Measurements from ENCODE around the gene NOSIP.

The NOSIP gene

DNA sequence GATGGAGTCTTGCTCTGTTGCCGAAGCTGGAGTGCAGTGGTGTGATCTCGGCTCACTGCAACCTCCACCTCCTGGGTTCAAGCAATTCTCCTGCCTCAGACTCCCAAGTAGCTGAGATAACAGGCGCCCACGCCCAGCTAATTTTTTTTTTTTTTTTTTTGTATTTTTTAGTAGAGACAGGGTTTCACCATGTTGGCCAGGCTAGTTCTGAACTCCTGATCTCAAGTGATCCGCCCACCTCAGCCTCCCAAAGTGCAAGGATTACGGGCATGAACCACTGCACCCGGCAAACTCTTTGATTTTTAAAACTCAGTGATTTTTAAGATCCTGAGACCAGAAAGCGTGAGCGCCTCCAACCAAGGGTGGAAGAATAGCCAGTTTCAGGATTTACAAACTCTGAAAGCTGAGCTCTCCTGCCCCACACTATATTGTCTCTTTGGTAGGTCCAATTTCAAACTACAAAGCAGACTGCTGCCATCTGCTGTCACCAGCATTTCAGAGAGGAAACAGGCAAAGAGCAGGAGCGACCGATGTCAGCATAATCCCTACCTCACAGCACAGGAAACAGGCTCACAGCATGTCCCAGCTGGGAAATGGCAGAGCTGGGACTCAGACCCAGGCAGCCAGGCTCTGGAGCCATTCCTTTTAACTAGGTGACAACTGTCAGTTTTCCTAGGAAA, 9.2 kb downstream of the NOSIP start:
- no peak for ATAC-seq

DNA sequence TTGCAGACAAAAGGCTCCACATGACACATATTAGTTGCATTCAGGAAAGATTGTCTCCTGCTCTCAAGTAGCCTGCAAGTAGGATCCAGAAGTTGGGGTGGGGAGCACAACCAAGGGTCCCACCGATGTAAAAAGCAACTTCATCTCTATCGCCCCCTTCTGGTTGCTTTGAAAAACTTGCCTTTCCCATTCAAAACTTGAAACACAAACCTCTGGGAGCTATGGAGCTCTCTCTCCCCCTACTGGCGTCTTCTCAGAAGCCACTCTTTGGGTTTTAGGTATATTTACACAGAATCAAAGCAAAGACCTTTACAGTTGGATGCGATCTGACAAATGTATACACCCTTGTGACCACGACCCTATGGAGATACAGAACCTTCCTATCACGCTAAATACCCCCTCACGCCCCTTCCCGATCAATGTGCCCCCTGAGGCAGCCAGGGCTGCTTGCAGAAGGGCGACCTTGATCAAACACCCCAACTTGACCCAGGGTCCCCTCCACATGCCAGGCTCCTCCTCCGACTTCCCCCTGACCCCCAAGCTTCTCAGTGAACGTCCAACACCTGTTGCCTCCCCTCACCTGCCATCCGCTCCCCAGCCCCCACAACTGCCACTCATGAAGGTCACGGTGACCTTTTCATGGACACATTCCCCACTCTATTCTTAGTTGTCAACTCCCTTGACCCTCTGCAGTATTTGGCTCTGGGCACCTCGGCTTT, 10.1 kb downstream of the NOSIP start:
- ATAC-seq, result peak; percentile 59 to 64

DNA sequence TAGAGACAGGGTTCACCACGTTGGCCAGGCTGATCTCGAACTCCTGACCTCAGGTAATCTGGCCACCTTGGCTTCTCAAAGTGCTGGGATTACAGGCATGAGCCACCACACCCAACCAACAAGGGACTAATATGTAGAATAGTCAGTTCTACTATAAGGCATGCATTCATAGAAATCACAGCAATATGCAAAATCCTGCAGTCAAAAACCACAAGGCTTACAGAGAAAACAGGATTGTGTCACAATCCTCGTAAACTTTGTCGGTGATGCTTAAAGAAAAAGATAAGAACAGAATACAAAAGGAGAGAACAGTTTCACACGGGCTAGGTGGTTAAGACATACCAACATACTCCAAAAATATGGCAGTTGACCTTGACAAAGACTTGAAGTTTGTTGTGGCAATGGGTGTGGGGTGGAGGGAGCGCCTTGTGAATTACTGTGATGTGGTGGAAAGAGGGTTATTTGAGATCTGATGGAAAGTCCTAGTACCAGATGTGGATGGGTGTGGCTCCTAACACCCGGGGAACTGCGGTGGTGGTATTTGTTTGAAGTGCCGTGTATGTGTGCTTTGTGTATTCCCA, 12.4 kb downstream of the NOSIP start:
- ATAC-seq, result peak; percentile 8 to 16

DNA sequence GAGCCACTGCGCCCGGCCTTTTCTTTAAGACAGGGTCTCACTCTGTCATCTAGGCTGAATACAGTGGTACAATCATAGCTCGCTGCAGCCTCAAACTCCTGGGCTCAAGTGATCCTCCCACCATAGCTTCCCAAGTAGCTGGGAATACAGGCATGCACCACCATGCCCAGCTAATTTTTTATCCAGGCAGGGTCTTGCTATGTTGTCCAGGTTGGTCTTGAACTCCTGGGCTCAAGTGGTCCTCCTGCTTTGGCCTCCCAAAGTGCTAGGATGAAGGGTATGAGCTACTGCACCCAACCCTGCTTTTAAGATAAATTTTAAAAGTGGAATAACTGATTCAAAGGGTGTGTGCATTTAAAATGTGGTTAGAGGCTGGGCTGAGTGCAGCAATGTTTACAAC, 14.1 kb downstream of the NOSIP start:
- no peak for ATAC-seq

- ATAC-seq, result no peak
These were observed 15.1 kb downstream of the NOSIP start for GRCh38 chr19:49565261-49565660.

DNA sequence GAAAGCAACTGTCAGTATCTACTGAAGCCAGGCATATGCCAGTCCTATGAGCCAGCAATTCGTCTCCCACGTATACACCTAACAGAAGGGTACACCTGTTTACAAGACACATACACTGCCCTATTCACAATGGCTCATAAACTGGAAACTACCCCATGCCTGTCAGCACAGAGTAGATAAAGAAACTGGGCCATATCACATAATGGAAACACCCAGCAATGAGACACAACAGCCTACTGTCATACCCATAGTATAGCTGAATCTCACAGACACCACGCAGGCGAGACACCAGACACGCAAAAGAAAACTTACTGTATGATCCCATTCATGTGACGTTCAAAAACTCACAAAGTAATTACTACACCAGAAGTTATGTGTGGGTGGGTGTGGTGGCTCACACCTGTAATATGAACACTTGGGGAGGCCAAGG, 15.7 kb downstream of the NOSIP start:
- ATAC-seq, result peak; percentile 92 to 93

GRCh38 chr19:49560358-49560900, 19.9 kb downstream of the NOSIP start:
- ATAC-seq, result no peak

DNA sequence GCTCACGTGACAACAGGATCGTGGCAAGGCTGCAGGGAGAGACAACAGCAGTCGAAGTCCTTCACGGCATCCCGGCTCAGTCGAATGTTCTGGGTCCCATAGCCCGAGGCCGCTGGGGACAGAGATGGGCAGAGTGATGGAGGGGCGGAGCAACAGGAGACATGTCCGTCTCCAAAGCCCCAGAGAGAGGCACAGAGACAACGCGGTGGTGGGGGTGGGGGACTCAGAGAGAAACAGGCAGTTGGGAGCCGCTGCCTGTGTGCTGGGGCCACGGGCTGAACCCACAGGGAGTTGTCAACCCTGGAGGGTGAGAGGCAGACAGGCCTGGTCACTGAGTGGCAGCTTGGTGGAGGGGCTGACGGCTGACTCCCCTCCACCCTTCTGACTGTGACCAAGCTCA, 20.4 kb downstream of the NOSIP start:
- no peak for ATAC-seq

- ATAC-seq, result no peak
These were observed 20.9 kb downstream of the NOSIP start for GRCh38 chr19:49559443-49559842.

- ATAC-seq, result no peak
These were observed 21.8 kb downstream of the NOSIP start for GRCh38 chr19:49558591-49558990.

- ATAC-seq, result no peak
These were observed 22.6 kb downstream of the NOSIP start for GRCh38 chr19:49557641-49558325.

DNA sequence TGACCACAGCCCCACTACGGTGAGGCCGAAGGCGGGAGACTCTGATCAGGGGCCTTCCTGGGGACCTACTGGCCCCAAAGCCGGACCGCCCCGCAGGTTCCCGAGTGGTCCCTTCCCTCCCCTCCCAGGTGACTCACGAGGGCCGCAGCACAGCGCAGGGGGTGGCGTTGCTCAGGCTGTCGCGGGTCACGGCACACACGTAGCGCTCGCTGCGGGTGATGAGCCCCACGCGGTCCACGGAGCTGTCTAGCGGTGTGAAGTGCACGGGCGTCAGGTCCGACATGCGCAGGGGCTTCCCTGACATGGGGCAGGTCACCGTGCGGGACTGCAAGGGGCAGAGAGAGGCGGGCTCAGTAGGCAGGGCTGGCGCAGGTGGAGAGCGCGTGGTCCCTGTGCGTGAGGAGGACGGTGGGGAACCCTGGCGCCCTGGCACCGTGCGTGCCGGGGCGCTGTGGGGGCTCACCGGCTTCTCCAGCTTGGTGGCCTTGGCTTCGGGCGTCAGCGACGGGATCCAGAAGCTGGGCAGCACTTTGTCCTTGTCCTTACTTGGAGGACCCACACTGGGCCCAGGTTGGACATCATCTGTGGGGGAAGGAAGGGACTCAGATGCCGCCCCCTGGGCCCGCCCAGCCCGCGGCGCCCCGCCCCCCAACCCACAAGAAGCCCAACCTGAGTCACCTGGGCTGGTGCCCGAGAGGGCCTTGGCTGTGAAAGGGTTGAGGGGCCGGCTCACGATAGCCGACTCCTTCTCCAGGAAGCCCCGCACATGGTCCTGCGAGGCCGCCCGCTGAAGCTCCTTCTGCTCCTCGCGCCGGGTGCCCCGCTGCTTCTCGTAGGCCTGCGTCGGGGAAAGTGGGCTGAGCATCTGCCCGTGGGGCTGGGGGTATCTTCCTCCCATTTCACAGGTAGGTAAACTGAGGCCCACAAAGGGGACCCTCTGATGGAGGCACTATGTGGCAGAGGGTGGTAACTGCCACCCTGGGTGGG, 23.7 kb downstream of the NOSIP start:
- no peak for ATAC-seq

GRCh38 chr19:49555600-49556411, 24.6 kb downstream of the NOSIP start:
- no peak for ATAC-seq

- no peak for ATAC-seq
These were observed 25.6 kb downstream of the NOSIP start for GRCh38 chr19:49554701-49555181.

- ATAC-seq, result peak; percentile 95 to 98
These were observed 26.7 kb downstream of the NOSIP start for GRCh38 chr19:49553451-49554271.

DNA sequence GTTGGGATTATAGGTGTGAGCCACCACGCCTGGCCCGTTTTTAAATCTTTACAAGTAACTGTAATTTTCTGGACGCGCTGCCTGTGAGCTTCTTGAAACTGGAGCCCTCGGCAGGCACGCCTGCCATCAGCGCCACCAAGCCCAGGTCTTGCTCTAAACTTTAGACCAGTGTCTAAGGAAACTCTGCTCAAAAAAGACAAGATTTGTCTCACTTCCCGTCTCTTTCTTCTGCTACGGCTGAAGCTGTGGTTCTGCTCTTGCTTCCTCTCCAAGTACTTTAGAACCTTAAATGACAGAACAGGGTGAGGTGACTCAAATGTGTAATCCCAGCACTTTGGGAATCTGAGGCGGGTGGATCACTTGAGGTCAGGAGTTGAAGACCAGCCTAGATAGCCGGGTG, 27.6 kb downstream of the NOSIP start:
- ATAC-seq, result no peak

GRCh38 chr19:49551531-49551930, 28.8 kb downstream of the NOSIP start:
- ATAC-seq, result no peak

GRCh38 chr19:49549045-49549444, 31.3 kb downstream of the NOSIP start:
- ATAC-seq, result no peak

DNA sequence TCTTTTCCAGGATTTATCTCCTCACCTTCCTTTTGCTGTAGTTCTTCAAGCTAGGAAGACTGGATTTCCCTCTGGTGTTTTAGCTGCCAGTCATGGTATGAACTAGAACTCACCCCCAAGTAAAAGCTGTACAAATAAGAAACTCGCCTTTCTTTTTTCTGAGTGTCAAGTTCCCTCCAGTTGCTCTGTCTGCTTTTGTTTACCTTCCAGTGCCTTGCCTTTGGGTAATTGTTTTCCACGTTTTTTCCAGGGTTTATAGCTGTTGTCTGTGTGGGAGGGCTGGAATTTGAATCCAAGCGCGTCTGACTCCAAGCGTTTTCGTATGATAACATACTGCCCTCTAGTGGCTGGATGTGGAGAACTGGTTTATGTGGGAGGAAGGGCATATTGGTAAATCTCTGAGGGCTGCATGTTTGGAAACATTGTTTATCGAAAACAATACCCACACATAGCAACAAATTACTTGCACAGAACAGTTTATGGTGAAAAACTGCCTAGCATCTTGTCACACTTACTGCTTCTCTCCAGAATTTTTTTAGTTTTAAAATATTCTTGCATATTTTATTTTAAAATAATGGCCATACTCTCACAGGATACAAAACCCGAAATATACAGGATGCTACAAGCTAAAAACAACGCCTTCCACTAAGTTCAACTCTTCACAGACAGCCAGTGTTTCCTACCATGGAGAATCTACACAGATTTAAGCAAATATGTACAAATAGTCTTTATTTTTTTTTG, 33.4 kb downstream of the NOSIP start:
- peak; percentile 69 to 81 for ATAC-seq

Measured in activated CD4-positive, CD25-positive, alpha-beta regulatory T cell treated with anti-CD3 and anti-CD28 coated beads, Interleukin-2, amount 50 U/mL, for 24 hours (primary cell).